Measurements from ENCODE around the gene BCKDHA. TPM values are rescaled to one million over a fixed set of nuclear protein-coding genes. Genes with fewer than 3 reads are reported as not detected.

Gene BCKDHA
- total RNA-seq, 1 experiment from 2014 or later = 17.7 TPM

GRCh38 chr19:41413947-41414346 lies 16.3 kb downstream of the BCKDHA start:
- Histone ChIP-seq H3K4me3 (replicated peaks in 1 of 2; ENCODE audit: low read depth in 1 of 2, low read length in 2 of 2) (no peak overlapping the region), H3K36me3 (ENCODE audit: control insufficient read depth in 1 of 2, insufficient read depth in 2 of 2, low read length in 2 of 2) (peaks cover 0 to 3% of the 10 kb centered on the region in 2 experiments; a peak in 2 of 4 replicates), H3K9me3 (ENCODE audit: control insufficient read depth in 1 of 2, insufficient read depth in 1 of 2, low read depth in 1 of 2, low read length in 2 of 2) (no peaks in the 10 kb centered on the region), H3K27ac (ENCODE audit: low read depth, low read length) (no peak overlapping the region), H4K20me1 (ENCODE audit: insufficient read depth) (no peaks in the 10 kb centered on the region), H3K4me1 (ENCODE audit: control insufficient read depth in 1 of 2, insufficient read depth in 2 of 2, low read length in 2 of 2) (peaks cover 7 to 13% of the 10 kb centered on the region in 2 experiments; a peak in 3 of 4 replicates), H3K27me3 (ENCODE audit: insufficient read depth, low read length) (no peaks in the 10 kb centered on the region), H3K4me2 (ENCODE audit: low read length) (no peak overlapping the region), H3K9me2 (ENCODE audit: insufficient read depth) (no peaks in the 10 kb centered on the region), H2AFZ (ENCODE audit: low read depth, low read length, poor library complexity, severe bottlenecking) (no peak overlapping the region), H3K9ac (ENCODE audit: low read length) (no peak overlapping the region), H3K79me2 (ENCODE audit: insufficient read depth, low read length) (no peaks in the 10 kb centered on the region)
- ATAC-seq = no peak
- POLR2A ChIA-PET = no interaction called here
- no peak for DNase-seq (ENCODE audit: low read depth, low spot score)
- intact Hi-C loops (cut with micrococcal nuclease) = no loop called here
- BruUV-seq (replicated peaks) = no TSS peak
- TF ChIP-seq JUND (IDR thresholded peaks at IDR 0.05) (no peak), YY1 (IDR thresholded peaks at IDR 0.05; ENCODE audit: extremely low read depth, insufficient replicate concordance, low read depth, low read length) (no peak), ELF1 (IDR thresholded peaks at IDR 0.05; ENCODE audit: borderline replicate concordance, low read depth) (no peak), CTCF (IDR thresholded peaks at IDR 0.05 in 2 of 3, conservative IDR thresholded peaks at IDR 0.05 in 1 of 3; ENCODE audit: borderline replicate concordance in 1 of 3, insufficient read depth in 1 of 3, low read depth in 2 of 3, low read length in 2 of 3) (no peak)
- RAD21 ChIA-PET (ENCODE audit: low non-redundant PET in 1 of 2, low total read pairs in 2 of 2, uncharacterized antibody in 2 of 2, unreplicated experiment in 2 of 2) = no interaction called here
- CTCF ChIA-PET = no interaction called here

GRCh38 chr19:41414461-41414860 lies 16.8 kb downstream of the BCKDHA start:
- peaks cover 2 to 8% of the 10 kb centered on the region in 2 experiments; a peak in 3 of 4 replicates for H3K4me1 ChIP-seq (ENCODE audit: control insufficient read depth in 1 of 2, insufficient read depth in 2 of 2, low read length in 2 of 2)
- no peaks in the 10 kb centered on the region for H3K9me3 ChIP-seq (ENCODE audit: control insufficient read depth in 1 of 2, insufficient read depth in 1 of 2, low read depth in 1 of 2, low read length in 2 of 2)
- ChIA-PET CTCF (no interaction called here), POLR2A (no interaction called here), RAD21 (ENCODE audit: low non-redundant PET in 1 of 2, low total read pairs in 2 of 2, uncharacterized antibody in 2 of 2, unreplicated experiment in 2 of 2) (no interaction called here)
- no peak overlapping the region for H2AFZ ChIP-seq (ENCODE audit: low read depth, low read length, poor library complexity, severe bottlenecking)
- H3K27ac ChIP-seq (ENCODE audit: low read depth, low read length) = no peak overlapping the region
- H3K36me3 ChIP-seq (ENCODE audit: control insufficient read depth in 1 of 2, insufficient read depth in 2 of 2, low read length in 2 of 2) = peaks cover 3% of the 10 kb centered on the region in 2 experiments; a peak in 2 of 4 replicates
- H3K9me2 ChIP-seq (ENCODE audit: insufficient read depth) = no peaks in the 10 kb centered on the region
- DNase-seq (ENCODE audit: low read depth, low spot score) = no peak
- H3K4me2 ChIP-seq (ENCODE audit: low read length) = no peak overlapping the region
- no peak overlapping the region for H3K9ac ChIP-seq (ENCODE audit: low read length)
- H3K27me3 ChIP-seq (ENCODE audit: insufficient read depth, low read length) = no peaks in the 10 kb centered on the region
- no peak overlapping the region for H3K4me3 ChIP-seq (replicated peaks in 1 of 2; ENCODE audit: low read depth in 1 of 2, low read length in 2 of 2)
- no peaks in the 10 kb centered on the region for H4K20me1 ChIP-seq (ENCODE audit: insufficient read depth)
- TSS peak; percentile 19 for BruUV-seq (replicated peaks)
- intact Hi-C loops (cut with micrococcal nuclease) = no loop called here
- no peaks in the 10 kb centered on the region for H3K79me2 ChIP-seq (ENCODE audit: insufficient read depth, low read length)
- ATAC-seq = no peak
- TF ChIP-seq ELF1 (IDR thresholded peaks at IDR 0.05; ENCODE audit: borderline replicate concordance, low read depth) = no peak
- TF ChIP-seq YY1 (IDR thresholded peaks at IDR 0.05; ENCODE audit: extremely low read depth, insufficient replicate concordance, low read depth, low read length) = no peak
- TF ChIP-seq FOSL1 (IDR thresholded peaks at IDR 0.05; ENCODE audit: low read depth) = no peak
- TF ChIP-seq MAX (IDR thresholded peaks at IDR 0.05) = no peak
- TF ChIP-seq EGR1 (IDR thresholded peaks at IDR 0.05; ENCODE audit: low read depth) = no peak
- TF ChIP-seq ZNF274 (IDR thresholded peaks at IDR 0.05; ENCODE audit: low read depth, low read length) = no peak
- no peak for TF ChIP-seq SRF (IDR thresholded peaks at IDR 0.05; ENCODE audit: low read depth)
- TF ChIP-seq ZBTB33 (IDR thresholded peaks at IDR 0.05; ENCODE audit: extremely low read depth, insufficient replicate concordance, low read length) = no peak
- no peak for TF ChIP-seq REST (IDR thresholded peaks at IDR 0.05; ENCODE audit: low read depth)
- TF ChIP-seq TCF7L2 (IDR thresholded peaks at IDR 0.05; ENCODE audit: borderline replicate concordance, extremely low read depth, insufficient read depth, insufficient read length) = no peak

Measured in HCT116 (cell line).